Lower lobe of right lung (tissue), 2 donors: Measurements from ENCODE around the gene CCDC178. TPM values are rescaled to one million over a fixed set of nuclear protein-coding genes. Genes with fewer than 3 reads are reported as not detected.

Source experiments
- ATAC-seq, 2 donors: fragments of 200-7000 bp; cut with Tn5 transposase; one replicate each; pipeline ENCODE4 v1.9.1; 2020 to 2022; ENCODE audit warnings: mild to moderate bottlenecking in 2 of 2, moderate library complexity in 2 of 2
- DNase-seq: peaks from one replicate; pipeline ENCODE4 v3.0.0-alpha.2; 2020
- H3K27ac ChIP-seq: fragments of 200-600 bp; one replicate; pipeline ENCODE4 v1.8.0; 2022
- H3K27me3 ChIP-seq: fragments of 200-600 bp; one replicate; pipeline ENCODE4 v1.8.0; 2022; ENCODE audit warnings: low read depth
- H3K36me3 ChIP-seq: fragments of 200-600 bp; one replicate; pipeline ENCODE4 v1.8.0; 2022; ENCODE audit warnings: mild to moderate bottlenecking
- H3K4me1 ChIP-seq: fragments of 200-600 bp; one replicate; pipeline ENCODE4 v1.8.0; 2022
- H3K4me3 ChIP-seq: fragments of 200-600 bp; one replicate; pipeline ENCODE4 v1.8.0; 2022; ENCODE audit warnings: mild to moderate bottlenecking
- H3K9me3 ChIP-seq: fragments of 200-600 bp; one replicate; pipeline ENCODE4 v1.8.0; 2022
- intact Hi-C: fragments of 100-400 bp; cut with DNase I; formaldehyde crosslinking; loops from one replicate; pipeline ENCODE4 v1.11.0; 2022
- total RNA-seq: library from RNA; stranded (reverse); fragmentation: NEBNext Ultra II Directional; extraction: Animal tissue kit (Norgen Biotek cat#: 25700); gene quantifications from one replicate; pipeline ENCODE4 v1.2.1, GENCODE V29; 2021
- TF ChIP-seq, protein P1 (sequence below): fragments of 200-600 bp; IDR thresholded peaks from one replicate; pipeline ENCODE4 v1.8.0; 2022; ENCODE audit warnings: antibody characterized with exemption, mild to moderate bottlenecking
- donor health status: DM: no; HTN: yes; CAD: no; lungs with severe emphysema.

Gene CCDC178
- total RNA-seq, 1 donor from 2014 or later, result not detected

DNA sequence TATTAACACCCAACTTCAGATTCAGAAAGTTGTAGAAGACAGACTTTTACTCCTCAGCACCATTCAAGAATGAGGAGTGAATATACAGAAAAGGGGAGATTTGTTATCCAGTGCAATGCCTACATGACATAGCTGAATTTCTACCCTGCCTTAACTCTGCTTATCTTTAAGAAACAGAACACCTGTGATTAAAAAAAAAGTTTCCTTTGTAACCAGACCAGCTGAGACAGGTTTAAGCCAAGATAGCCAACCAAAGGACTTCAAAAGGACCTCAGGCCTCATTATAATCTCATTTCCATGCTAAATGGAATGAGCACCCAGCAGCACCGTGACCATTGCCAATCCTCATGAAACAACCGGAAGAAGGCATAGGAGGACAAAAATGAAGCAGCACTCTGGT, 122.9 kb downstream of the CCDC178 start:
- no peak for DNase-seq
- no peak for ATAC-seq
- no peaks in the 10 kb centered on the region for H3K9me3 ChIP-seq
- H3K27me3 ChIP-seq, result no peaks in the 10 kb centered on the region
- TF ChIP-seq, protein P1, sequence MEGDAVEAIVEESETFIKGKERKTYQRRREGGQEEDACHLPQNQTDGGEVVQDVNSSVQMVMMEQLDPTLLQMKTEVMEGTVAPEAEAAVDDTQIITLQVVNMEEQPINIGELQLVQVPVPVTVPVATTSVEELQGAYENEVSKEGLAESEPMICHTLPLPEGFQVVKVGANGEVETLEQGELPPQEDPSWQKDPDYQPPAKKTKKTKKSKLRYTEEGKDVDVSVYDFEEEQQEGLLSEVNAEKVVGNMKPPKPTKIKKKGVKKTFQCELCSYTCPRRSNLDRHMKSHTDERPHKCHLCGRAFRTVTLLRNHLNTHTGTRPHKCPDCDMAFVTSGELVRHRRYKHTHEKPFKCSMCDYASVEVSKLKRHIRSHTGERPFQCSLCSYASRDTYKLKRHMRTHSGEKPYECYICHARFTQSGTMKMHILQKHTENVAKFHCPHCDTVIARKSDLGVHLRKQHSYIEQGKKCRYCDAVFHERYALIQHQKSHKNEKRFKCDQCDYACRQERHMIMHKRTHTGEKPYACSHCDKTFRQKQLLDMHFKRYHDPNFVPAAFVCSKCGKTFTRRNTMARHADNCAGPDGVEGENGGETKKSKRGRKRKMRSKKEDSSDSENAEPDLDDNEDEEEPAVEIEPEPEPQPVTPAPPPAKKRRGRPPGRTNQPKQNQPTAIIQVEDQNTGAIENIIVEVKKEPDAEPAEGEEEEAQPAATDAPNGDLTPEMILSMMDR, result no peak
- no peaks in the 10 kb centered on the region for H3K36me3 ChIP-seq
- intact Hi-C loops, result no loop called here
- H3K4me1 ChIP-seq, result no peaks in the 10 kb centered on the region
- H3K27ac ChIP-seq, result no peak overlapping the region
- no peak overlapping the region for H3K4me3 ChIP-seq

DNA sequence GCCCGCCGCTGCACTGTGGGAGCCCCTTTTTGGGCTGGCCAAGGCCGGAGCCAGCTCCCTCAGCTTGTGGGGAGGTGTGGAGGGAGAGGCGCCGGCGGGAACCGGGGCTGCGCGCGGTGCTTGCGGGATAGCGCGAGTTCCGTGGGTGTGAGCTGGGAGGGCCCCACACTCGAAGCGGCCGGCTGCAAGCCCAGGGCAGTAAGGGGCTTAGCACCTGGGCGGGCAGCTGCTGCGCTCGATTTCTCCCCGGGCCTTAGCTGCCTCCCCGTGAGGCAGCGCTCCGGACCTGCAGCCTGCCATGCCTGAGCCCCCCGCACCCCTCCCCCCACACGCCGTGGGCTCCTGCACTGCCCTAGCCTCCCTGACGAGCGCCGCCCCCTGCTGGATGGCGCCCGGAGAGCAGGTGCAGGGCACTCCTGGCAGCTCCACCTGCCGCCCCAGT, 124.4 kb downstream of the CCDC178 start:
- Histone ChIP-seq H3K27ac (no peak overlapping the region), H3K36me3 (no peaks in the 10 kb centered on the region), H3K27me3 (no peaks in the 10 kb centered on the region), H3K9me3 (no peaks in the 10 kb centered on the region), H3K4me1 (no peaks in the 10 kb centered on the region), H3K4me3 (no peak overlapping the region)
- no peak for DNase-seq
- ATAC-seq, result peak in 1 of 2 donors; percentile 35
- intact Hi-C loops, result no loop called here
- TF ChIP-seq, protein P1, result no peak

DNA sequence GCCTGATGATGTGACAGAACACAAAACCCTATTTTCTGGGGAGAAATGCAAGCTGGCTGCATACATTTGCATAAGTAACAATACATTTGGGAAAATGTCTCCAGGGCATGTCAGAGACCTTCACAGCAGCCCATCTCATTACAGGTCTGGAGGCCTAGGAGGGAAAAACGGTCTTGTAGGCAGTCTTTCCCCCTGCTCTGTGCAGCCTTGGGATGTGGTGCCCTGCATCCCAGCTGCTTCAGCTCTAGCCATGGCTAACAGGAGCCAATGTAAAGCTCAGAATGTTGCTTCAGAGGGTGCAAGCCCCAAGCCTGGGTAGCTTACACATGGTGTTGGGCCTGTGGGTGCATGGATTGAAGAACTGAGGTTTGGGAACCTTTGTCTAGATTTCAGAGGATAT, 133.0 kb downstream of the CCDC178 start:
- Histone ChIP-seq H3K4me3 (no peak overlapping the region), H3K36me3 (no peaks in the 10 kb centered on the region), H3K9me3 (no peaks in the 10 kb centered on the region), H3K27me3 (no peaks in the 10 kb centered on the region), H3K4me1 (no peaks in the 10 kb centered on the region), H3K27ac (no peak overlapping the region)
- TF ChIP-seq, protein P1, result no peak
- DNase-seq, result no peak
- ATAC-seq, result no peak
- intact Hi-C loops, result no loop called here

DNA sequence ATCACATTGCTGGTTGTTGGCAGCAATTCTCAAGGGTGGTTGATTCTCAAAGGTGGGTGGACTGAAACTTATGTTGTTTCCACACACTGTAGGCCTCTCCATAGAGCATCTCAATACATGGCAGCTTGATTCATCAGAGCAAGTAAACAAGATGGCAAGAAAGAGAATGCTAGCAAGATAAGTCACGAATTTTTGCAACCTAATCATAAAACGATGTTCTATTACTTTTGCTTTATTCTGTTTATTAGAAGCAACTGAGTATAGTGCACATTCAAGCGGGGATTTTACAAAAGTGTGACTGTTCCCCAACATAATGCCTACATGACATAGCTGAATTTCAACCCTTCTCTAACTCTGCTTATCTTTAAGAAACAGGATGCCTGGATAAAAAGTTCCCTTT, 136.2 kb downstream of the CCDC178 start:
- intact Hi-C loops, result no loop called here
- Histone ChIP-seq H3K27ac (no peak overlapping the region), H3K36me3 (no peaks in the 10 kb centered on the region), H3K9me3 (no peaks in the 10 kb centered on the region), H3K4me1 (no peaks in the 10 kb centered on the region), H3K4me3 (no peak overlapping the region), H3K27me3 (no peaks in the 10 kb centered on the region)
- ATAC-seq (no peak), DNase-seq (no peak)
- TF ChIP-seq, protein P1, result no peak

DNA sequence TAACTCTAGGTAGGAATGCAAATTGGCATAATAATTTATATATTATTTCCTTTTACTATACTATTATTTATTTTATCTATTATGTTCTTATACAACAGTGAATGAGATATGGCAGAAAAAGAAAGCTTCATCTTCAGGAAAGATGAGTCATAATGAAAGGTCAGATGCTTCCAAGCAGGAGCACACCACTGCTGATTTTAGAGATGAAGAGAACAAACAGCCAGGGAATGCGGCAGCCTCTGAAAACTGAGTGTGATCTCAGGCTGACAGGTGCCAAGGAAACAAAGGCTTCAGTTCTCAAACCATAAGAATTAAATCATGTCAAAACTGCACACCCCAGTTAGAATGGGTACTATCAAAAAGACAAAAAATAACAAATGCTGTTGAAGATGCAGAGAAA, 149.0 kb downstream of the CCDC178 start:
- no peak for ATAC-seq
- H3K4me1 ChIP-seq, result no peaks in the 10 kb centered on the region
- intact Hi-C loops, result no loop called here
- no peaks in the 10 kb centered on the region for H3K27me3 ChIP-seq
- no peaks in the 10 kb centered on the region for H3K36me3 ChIP-seq
- no peak overlapping the region for H3K4me3 ChIP-seq
- TF ChIP-seq, protein P1, result no peak
- DNase-seq, result no peak
- H3K27ac ChIP-seq, result no peak overlapping the region
- H3K9me3 ChIP-seq, result no peaks in the 10 kb centered on the region
